GM23338 (cell line): ENCODE results near the gene MAN2B2. TPM values are rescaled to one million over a fixed set of nuclear protein-coding genes. Genes with fewer than 3 reads are reported as not detected.
A peak's percentile ranks its signal among the peaks of the same experiment; 100 is the strongest.

Experiments used
- ATAC-seq: fragments of 200-7000 bp; cut with Tn5 transposase; 3 replicates; pipeline ENCODE4 v1.9.1; 2020
- DNase-seq: peaks from one replicate; pipeline ENCODE4 v3.0.0-alpha.2; 2015; ENCODE audit warnings: low spot score
- H2AFZ ChIP-seq: fragments of 200-600 bp; sonication (generic); 2 replicates; pipeline ENCODE4 v1.8.0; 2016; ENCODE audit warnings: antibody characterized with exemption, mild to moderate bottlenecking, moderate library complexity
- H3F3A ChIP-seq: fragments of 200-600 bp; sonication (generic); replicated peaks from 2 replicates; pipeline ENCODE4 v1.8.0; 2017; ENCODE audit warnings: antibody characterized with exemption, mixed run types, low read depth
- H3K27ac ChIP-seq: fragments of 200-600 bp; sonication (generic); 2 replicates; pipeline ENCODE4 v1.6.1; 2016; ENCODE audit warnings: low read depth
- H3K27me3 ChIP-seq: fragments of 200-600 bp; sonication (generic); 2 replicates; pipeline ENCODE4 v1.8.0; 2016; ENCODE audit warnings: mild to moderate bottlenecking, mixed run types, moderate library complexity; ENCODE audit not compliant: insufficient read depth
- H3K36me3 ChIP-seq: fragments of 200-600 bp; sonication (generic); 2 replicates; pipeline ENCODE4 v1.8.0; 2016; ENCODE audit warnings: mild to moderate bottlenecking; ENCODE audit not compliant: insufficient read depth
- H3K4me1 ChIP-seq: fragments of 200-600 bp; sonication (generic); 2 replicates; pipeline ENCODE4 v1.8.0; 2016; ENCODE audit warnings: mild to moderate bottlenecking, moderate library complexity; ENCODE audit not compliant: insufficient read depth
- H3K4me2 ChIP-seq: fragments of 200-600 bp; sonication (generic); 2 replicates; pipeline ENCODE4 v1.7.1; 2017; ENCODE audit warnings: mixed run types
- H3K4me3 ChIP-seq: fragments of 200-600 bp; sonication (generic); 2 replicates; pipeline ENCODE4 v1.6.1; 2016; ENCODE audit warnings: mixed run types
- H3K79me2 ChIP-seq: fragments of 200-600 bp; sonication (generic); replicated peaks from 2 replicates; pipeline ENCODE4 v1.8.0; 2017; ENCODE audit warnings: mild to moderate bottlenecking; ENCODE audit not compliant: insufficient read depth
- H3K9me2 ChIP-seq: fragments of 200-600 bp; sonication (generic); 2 replicates; pipeline ENCODE4 v1.8.0; 2017; ENCODE audit not compliant: insufficient read depth
- H4K20me1 ChIP-seq: fragments of 200-600 bp; sonication (generic); replicated peaks from 2 replicates; pipeline ENCODE4 v1.8.0; 2017; ENCODE audit warnings: mild to moderate bottlenecking; ENCODE audit not compliant: insufficient read depth
- H3K27ac Mint-ChIP-seq: 2 replicates; pipeline ENCODE4 v1.8.0; 2020; ENCODE audit warnings: inconsistent platforms, mild to moderate bottlenecking, moderate library complexity, mixed read lengths
- H3K27me3 Mint-ChIP-seq: 3 replicates; pipeline ENCODE4 v1.8.0; 2022; ENCODE audit warnings: low read depth, mild to moderate bottlenecking, moderate library complexity, mixed read lengths, inconsistent platforms; ENCODE audit not compliant: insufficient read depth, poor library complexity
- H3K36me3 Mint-ChIP-seq: 3 replicates; pipeline ENCODE4 v1.8.0; 2021; ENCODE audit warnings: low read depth, mild to moderate bottlenecking, inconsistent platforms, moderate library complexity, mixed read lengths
- H3K4me1 Mint-ChIP-seq: 3 replicates; pipeline ENCODE4 v1.8.0; 2020; ENCODE audit warnings: mild to moderate bottlenecking, inconsistent platforms, mixed read lengths
- H3K4me3 Mint-ChIP-seq: 3 replicates; pipeline ENCODE4 v1.8.0; 2021; ENCODE audit warnings: moderate library complexity, mild to moderate bottlenecking, inconsistent platforms, mixed read lengths
- H3K9me3 Mint-ChIP-seq: 3 replicates; pipeline ENCODE4 v1.8.0; 2020; ENCODE audit warnings: moderate library complexity, mild to moderate bottlenecking, inconsistent platforms, mixed read lengths
- CREB1 ChIP-seq: fragments of 250-450 bp; sonication (Bioruptor Pico); IDR thresholded peaks from 2 replicates; pipeline ENCODE4 v1.5.0; 2020; ENCODE audit warnings: low read depth, mild to moderate bottlenecking, moderate library complexity
- CTCF ChIP-seq, 2 experiments: fragments of 200-600 bp in 1 of 2; sonication (generic) in 1 of 2; conservative IDR thresholded peaks; 2 replicates each; pipeline versions ENCODE4 v1.5.1 to v1.6.1; 2016 to 2017; ENCODE audit warnings: antibody characterized with exemption in 2 of 2, low read depth in 2 of 2, mild to moderate bottlenecking in 2 of 2, moderate library complexity in 1 of 2
- ETS1 ChIP-seq: IDR thresholded peaks from 2 replicates; pipeline ENCODE4 v1.6.1; 2016; ENCODE audit warnings: antibody characterized with exemption
- EZH2phosphoT487 ChIP-seq: fragments of 200-600 bp; sonication (generic); IDR thresholded peaks from one replicate; pipeline ENCODE4 v1.8.1; 2018; ENCODE audit warnings: antibody characterized with exemption; ENCODE audit not compliant: unreplicated experiment
- NANOG ChIP-seq: IDR thresholded peaks from 2 replicates; pipeline ENCODE4 v1.6.1; 2016; ENCODE audit warnings: antibody characterized with exemption, borderline replicate concordance
- POLR2AphosphoS5 ChIP-seq: IDR thresholded peaks from 2 replicates; pipeline ENCODE4 v1.6.1; 2016; ENCODE audit warnings: antibody characterized with exemption, low read depth
- polyA plus RNA-seq: library from polyadenylated mRNA; unstranded; fragments of >200 nt; fragmentation: Nextera tagmentation; extraction: Ambion mirVana; gene quantifications from 2 replicates; pipeline ENCODE4 v1.2.1, GENCODE V29; 2016
- total RNA-seq: library from RNA; depleted of rRNA; stranded (reverse); fragments of >200 nt; shearing (Covaris generic); gene quantifications from 2 replicates; pipeline ENCODE4 v1.2.3, GENCODE V29; 2014

MAN2B2 gene
- total and polyA plus RNA-seq, 2 experiments from 2014 or later = 1.6 to 6.9 TPM

GRCh38 chr4:6639137-6639680 lies 64.2 kb downstream of the MAN2B2 start:
- Histone ChIP-seq H3K36me3 (peaks cover 13% of the 10 kb centered on the region), H3K27ac (no peak overlapping the region), H3K4me2 (no peak overlapping the region), H3F3A (peaks cover 4% of the 10 kb centered on the region), H3K9me2 (no peaks in the 10 kb centered on the region), H3K4me1 (peaks cover 16% of the 10 kb centered on the region), H2AFZ (no peak overlapping the region), H3K79me2 (peaks cover 28% of the 10 kb centered on the region), H3K27me3 (no peaks in the 10 kb centered on the region), H4K20me1 (peaks cover 21% of the 10 kb centered on the region), H3K4me3 (no peak overlapping the region)
- Mint-ChIP-seq H3K36me3 (peaks cover 32% of the 10 kb centered on the region), H3K4me1 (peaks cover 20% of the 10 kb centered on the region), H3K9me3 (peaks cover 6% of the 10 kb centered on the region; the same call in 1 of the 3 replicates), H3K27ac (no peak overlapping the region), H3K4me3 (peak overlapping the region; percentile 49; the same call in 2 of the 3 replicates), H3K27me3 (peaks cover 12% of the 10 kb centered on the region)
- DNase-seq (no peak), ATAC-seq (no peak)
- no peak for TF ChIP-seq POLR2AphosphoS5
- no peak for TF ChIP-seq NANOG
- TF ChIP-seq CTCF (conservative IDR thresholded peaks at IDR 0.05; ENCODE audit: low read depth in 2 of 2) = no peak
- TF ChIP-seq EZH2phosphoT487 = no peak
- TF ChIP-seq CREB1 = no peak

- Mint-ChIP-seq H3K27ac (peak within 1 kb of the TSS; percentile 95), H3K9me3 (peaks cover 6% of the 10 kb centered on the region; the same call in 1 of the 3 replicates), H3K27me3 (peaks cover 15% of the 10 kb centered on the region), H3K36me3 (peaks cover 32% of the 10 kb centered on the region), H3K4me1 (peaks cover 19% of the 10 kb centered on the region), H3K4me3 (peak within 1 kb of the TSS; percentile 99)
- Histone ChIP-seq H3F3A (peaks cover 4% of the 10 kb centered on the region), H4K20me1 (peaks cover 21% of the 10 kb centered on the region), H3K4me1 (peaks cover 16% of the 10 kb centered on the region), H3K4me3 (peak within 1 kb of the TSS; percentile 98), H3K36me3 (peaks cover 13% of the 10 kb centered on the region), H2AFZ (peak within 1 kb of the TSS; percentile 97), H3K9me2 (no peaks in the 10 kb centered on the region), H3K4me2 (peak within 1 kb of the TSS; percentile 98), H3K27ac (peak within 1 kb of the TSS; percentile 99), H3K27me3 (no peaks in the 10 kb centered on the region), H3K79me2 (peaks cover 28% of the 10 kb centered on the region)
- TF ChIP-seq POLR2AphosphoS5 (peak; percentile 94), ETS1 (no peak), CREB1 (peak; percentile 59)
- DNase-seq (peak; percentile 98), ATAC-seq (peak; percentile 88)
Observed at GRCh38 chr4:6640292-6641163, 65.5 kb downstream of the MAN2B2 start, which contains the start of gene MRFAP1. MRFAP1 (plus strand) TSS chr4:6640685; CDS start chr4:6640863, 178 bp downstream.
